B cell (primary cell): ENCODE measurements around the gene YTHDC2. TPM values are rescaled to one million over a fixed set of nuclear protein-coding genes. Genes with fewer than 3 reads are reported as not detected.

Experiments used
- ATAC-seq: fragments of 200-7000 bp; cut with Tn5 transposase; one replicate; pipeline ENCODE4 v1.10.0; 2021; ENCODE audit warnings: low read depth, mild to moderate bottlenecking, moderate number of reproducible peaks, moderate library complexity
- CTCF ChIA-PET: fragments of 350-600 bp; sonication (Branson Sonifier 250); formaldehyde crosslinking; loops from one replicate; lab custom pipeline; 2021; ENCODE audit warnings: antibody characterized with exemption, inconsistent platforms; lab: Charles Lee
- POLR2A ChIA-PET: fragments of 350-600 bp; sonication (Branson Sonifier 250); formaldehyde crosslinking; loops from one replicate; lab custom pipeline; 2021; ENCODE audit warnings: antibody characterized with exemption; lab: Charles Lee
- DNase-seq: peaks from one replicate; pipeline ENCODE4 v3.0.0; 2013
- H2AFZ ChIP-seq: 2 replicates; pipeline ENCODE4 v1.6.1; 2012; ENCODE audit warnings: mild to moderate bottlenecking, low read depth, low read length; ENCODE audit not compliant: insufficient read depth, poor library complexity, severe bottlenecking
- H3K27ac ChIP-seq, 2 donors: 1 replicate in 1 of 2; 2 replicates in 1 of 2; pipeline ENCODE4 v1.5.1; 2012 to 2013; ENCODE audit warnings: low read length in 2 of 2, mild to moderate bottlenecking in 2 of 2, moderate library complexity in 1 of 2
- H3K27me3 ChIP-seq, 4 experiments: fragments of 200-600 bp in 1 of 4; sonication (generic) in 1 of 4; replicated peaks in 1 of 4; 1 replicate in 2 of 4; 2 replicates in 2 of 4; pipeline versions ENCODE4 v1.6.1 to v1.7.0; 2013 to 2016; ENCODE audit warnings: low read length in 3 of 4, mild to moderate bottlenecking in 2 of 4, mixed read lengths in 1 of 4, moderate library complexity in 1 of 4; ENCODE audit not compliant: insufficient read depth in 4 of 4, control insufficient read depth in 3 of 4; ENCODE audit errors: control extremely low read depth in 1 of 4
- H3K36me3 ChIP-seq, 2 experiments: replicated peaks in 1 of 2; 1 replicate in 1 of 2; 2 replicates in 1 of 2; pipeline versions ENCODE4 v1.6.1 to v1.7.1; 2013; ENCODE audit warnings: low read length in 1 of 2; ENCODE audit not compliant: insufficient read depth in 2 of 2, control insufficient read depth in 1 of 2; ENCODE audit errors: control extremely low read depth in 1 of 2, extremely low read depth in 1 of 2
- H3K4me1 ChIP-seq, 2 donors: fragments of 200-600 bp in 1 of 2; sonication (generic) in 1 of 2; 1 replicate in 1 of 2; 2 replicates in 1 of 2; pipeline versions ENCODE4 v1.5.1 to v1.6.1; 2013 to 2017; ENCODE audit warnings: low read length in 2 of 2; ENCODE audit not compliant: control insufficient read depth in 2 of 2, insufficient read depth in 2 of 2
- H3K4me2 ChIP-seq: replicated peaks from 2 replicates; pipeline ENCODE3; 2012; ENCODE audit warnings: mild to moderate bottlenecking, low read depth, low read length; ENCODE audit not compliant: poor library complexity, severe bottlenecking
- H3K4me3 ChIP-seq, 5 experiments: fragments of 200-600 bp in 1 of 5; sonication (generic) in 1 of 5; 1 replicate in 3 of 5; 2 replicates in 2 of 5; pipeline versions ENCODE4 v1.5.1 to v1.7.0; 2011 to 2016; ENCODE audit warnings: low read length in 4 of 5, mild to moderate bottlenecking in 4 of 5, low read depth in 2 of 5, control low read depth in 1 of 5, moderate library complexity in 1 of 5; ENCODE audit not compliant: insufficient read depth in 1 of 5; ENCODE audit errors: control extremely low read depth in 1 of 5, extremely low read depth in 1 of 5
- H3K79me2 ChIP-seq: fragments of 200-600 bp; sonication (generic); one replicate; pipeline ENCODE4 v1.6.0; 2016; ENCODE audit warnings: low read length; ENCODE audit not compliant: control insufficient read depth, insufficient read depth
- H3K9ac ChIP-seq: fragments of 200-600 bp; sonication (generic); 2 replicates; pipeline ENCODE4 v1.6.1; 2017; ENCODE audit warnings: mild to moderate bottlenecking, low read length, moderate library complexity
- H3K9me3 ChIP-seq, 3 donors: one replicate each; pipeline versions ENCODE4 v1.6.1 to v1.7.1; 2013; ENCODE audit warnings: low read length in 2 of 3; ENCODE audit not compliant: control insufficient read depth in 2 of 3, insufficient read depth in 1 of 3; ENCODE audit errors: control extremely low read depth in 1 of 3
- H4K20me1 ChIP-seq: 2 replicates; pipeline ENCODE4 v1.6.0; 2012; ENCODE audit warnings: mild to moderate bottlenecking, low read length; ENCODE audit not compliant: insufficient read depth, control insufficient read depth, poor library complexity, severe bottlenecking
- H3K27ac Mint-ChIP-seq: one replicate; pipeline ENCODE4 v1.8.0; 2021; ENCODE audit warnings: mixed read lengths
- H3K27me3 Mint-ChIP-seq: one replicate; pipeline ENCODE4 v1.8.0; 2021; ENCODE audit warnings: mixed read lengths
- H3K4me1 Mint-ChIP-seq: one replicate; pipeline ENCODE4 v1.8.0; 2021; ENCODE audit warnings: mixed read lengths
- H3K4me3 Mint-ChIP-seq: one replicate; pipeline ENCODE4 v1.8.0; 2021; ENCODE audit warnings: mixed read lengths
- H3K9me3 Mint-ChIP-seq: one replicate; pipeline ENCODE4 v1.8.0; 2022; ENCODE audit warnings: mixed read lengths; ENCODE audit not compliant: insufficient read depth
- CTCF ChIP-seq: fragments of 200-600 bp; IDR thresholded peaks from one replicate; pipeline ENCODE4 v1.8.0; 2022; ENCODE audit warnings: antibody characterized with exemption, mild to moderate bottlenecking
- EZH2 ChIP-seq: IDR thresholded peaks from 2 replicates; pipeline ENCODE4 v1.6.1; 2012; ENCODE audit warnings: borderline replicate concordance, low read depth, mild to moderate bottlenecking, moderate library complexity, low read length; ENCODE audit not compliant: insufficient read depth, poor library complexity, severe bottlenecking
- WGBS: methylation state at CpG from one replicate; pipeline ENCODE4 v1.1.5; 2013; ENCODE audit warnings: missing lambda C conversion rate; ENCODE audit not compliant: insufficient coverage; 5-methylcytosine and 5-hydroxymethylcytosine counted together
- intact Hi-C: fragments of 100-400 bp; cut with micrococcal nuclease; formaldehyde crosslinking; loops from one replicate; pipeline ENCODE4 v1.10.0; 2022
- polyA plus RNA-seq: library from polyadenylated mRNA; depleted of rRNA; stranded (reverse); fragments of >200 nt; gene quantifications from 2 replicates; pipeline ENCODE4 v1.2.3, GENCODE V29; 2012
- total RNA-seq, 2 donors: library from RNA; stranded (reverse); fragments of 120-200 nt in 1 of 2; gene quantifications; 1 replicate in 1 of 2; 2 replicates in 1 of 2; pipeline versions ENCODE4 v1.2.3 to v1.2.4, GENCODE V29; 2013 to 2022

Gene YTHDC2
- total and polyA plus RNA-seq, 2 donors (not counting 1 experiment from before 2014, with no cell fraction given), result 8.6 to 52.6 TPM

- Mint-ChIP-seq H3K9me3 (no peaks in the 10 kb centered on the region), H3K27ac (no peak overlapping the region), H3K4me3 (no peak overlapping the region), H3K4me1 (peaks cover 1% of the 10 kb centered on the region), H3K27me3 (peaks cover 37% of the 10 kb centered on the region)
- H3K27me3 ChIP-seq, result peaks cover 0 to 21% (median 11%) of the 10 kb centered on the region in 4 experiments
- H4K20me1 ChIP-seq, result no peaks in the 10 kb centered on the region
- no peak for DNase-seq
- no peak overlapping the region for H3K9ac ChIP-seq
- no peaks in the 10 kb centered on the region for H3K79me2 ChIP-seq
- H3K27ac ChIP-seq, result no peak overlapping the region
- no peak overlapping the region for H2AFZ ChIP-seq
- TF ChIP-seq CTCF, result no peak
- TF ChIP-seq EZH2, result no peak
- POLR2A ChIA-PET, result no interaction called here
- no peaks in the 10 kb centered on the region for H3K36me3 ChIP-seq
- intact Hi-C loops, result no loop called here
- no peak for ATAC-seq
- H3K4me1 ChIP-seq, result peaks cover 0 to 6% of the 10 kb centered on the region in 2 donors
- H3K4me3 ChIP-seq, result no peak overlapping the region
- H3K9me3 ChIP-seq, result peaks cover 0 to 5% (median 0%) of the 10 kb centered on the region in 3 donors
- H3K4me2 ChIP-seq, result no peak overlapping the region
- 50% methylated on average over 3 of the region's 3 CpGs for WGBS
- CTCF ChIA-PET, result interaction anchor here (0.7 to 5.8 kb wide), 7 partner anchors 18 to 1969 kb away, joined by 3 to 52 read pairs (median 3); no protein-coding TSS in a partner anchor
Observed at GRCh38 chr5:113608113-113608596, 94.7 kb downstream of the YTHDC2 start.

GRCh38 chr5:113612060-113612496, 98.6 kb downstream of the YTHDC2 start:
- H3K4me1 Mint-ChIP-seq, result peaks cover 1% of the 10 kb centered on the region
- H3K27me3 Mint-ChIP-seq, result peaks cover 28% of the 10 kb centered on the region
- DNase-seq, result peak; percentile 51
- no peak overlapping the region for H3K4me2 ChIP-seq
- H3K4me3 Mint-ChIP-seq, result no peak overlapping the region
- H3K27me3 ChIP-seq, result peaks cover 0 to 6% (median 2%) of the 10 kb centered on the region in 4 experiments
- no peak overlapping the region for H3K9ac ChIP-seq
- no peak overlapping the region for H3K27ac ChIP-seq
- no peaks in the 10 kb centered on the region for H4K20me1 ChIP-seq
- intact Hi-C loops, result loop anchor here (2.0 to 5.0 kb wide), 2 partner anchors 1175 to 1457 kb away; no protein-coding TSS in a partner anchor
- H3K79me2 ChIP-seq, result no peaks in the 10 kb centered on the region
- ChIA-PET CTCF (interaction anchor here (0.7 to 3.6 kb wide), 19 partner anchors 9 to 1977 kb away, joined by 3 to 79 read pairs (median 4); no protein-coding TSS in a partner anchor), POLR2A (no interaction called here)
- H3K36me3 ChIP-seq, result no peaks in the 10 kb centered on the region
- H2AFZ ChIP-seq, result no peak overlapping the region
- no peak overlapping the region for H3K4me3 ChIP-seq
- ATAC-seq, result peak; percentile 43
- peak; percentile 78 for TF ChIP-seq CTCF
- TF ChIP-seq EZH2, result no peak
- peaks cover 0 to 3% of the 10 kb centered on the region in 2 donors for H3K4me1 ChIP-seq
- no CpG with 5 or more reads among the region's 4 CpGs for WGBS
- H3K9me3 ChIP-seq, result peaks cover 0 to under 1% (median 0%) of the 10 kb centered on the region in 3 donors
- H3K9me3 Mint-ChIP-seq, result no peaks in the 10 kb centered on the region
- no peak overlapping the region for H3K27ac Mint-ChIP-seq
